ENCODE measurements around the gene CNGB1. TPM values are rescaled to one million over a fixed set of nuclear protein-coding genes. Genes with fewer than 3 reads are reported as not detected.
"Not testable (repeated sequence)": the region's sequence is repeated elsewhere in the genome, so short reads cannot be mapped to it uniquely, and the experiment has no call there.

Gene CNGB1
- total and polyA plus RNA-seq, 2 experiments from 2014 or later, result not detected

DNA sequence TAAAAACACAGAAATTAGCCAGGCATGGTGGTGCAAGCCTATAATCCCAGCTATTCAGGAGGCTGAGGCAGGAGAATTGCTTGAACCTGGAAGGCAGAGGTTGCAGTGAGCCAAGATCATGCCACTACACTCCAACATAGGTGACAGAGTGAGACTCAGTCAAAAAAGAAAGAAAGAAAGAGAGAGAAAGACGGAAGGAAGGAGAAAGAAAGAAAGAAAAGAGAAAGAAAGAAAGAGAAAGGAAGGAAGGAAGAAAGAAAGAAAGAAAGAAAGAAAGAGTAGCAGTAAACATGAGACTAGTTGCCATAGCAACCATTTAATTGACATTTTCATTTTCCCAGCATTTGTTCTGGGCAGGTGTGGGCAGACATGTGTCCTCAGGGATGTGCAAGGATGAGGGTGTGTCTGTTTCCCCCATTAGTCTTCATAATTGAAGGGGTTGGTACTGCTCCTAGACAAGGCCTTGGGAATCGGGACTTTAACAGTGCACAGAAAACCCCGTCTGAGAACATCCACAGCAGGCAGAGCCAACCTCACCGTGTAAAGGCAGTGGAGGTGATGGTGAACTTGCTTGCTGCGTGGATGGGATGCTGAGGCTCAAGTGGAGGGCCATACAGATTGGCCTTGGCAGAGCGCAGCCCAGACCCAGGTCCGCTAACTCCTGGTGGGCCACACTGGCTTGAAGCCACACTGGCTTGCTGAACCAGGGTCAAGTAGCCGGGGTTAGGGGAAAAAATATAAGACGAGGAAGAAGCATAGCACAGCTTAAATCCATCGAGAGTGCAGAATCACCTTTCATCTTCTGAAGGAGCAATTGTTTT is 133.4 kb downstream of the CNGB1 start:
- no peak overlapping the region for H3K4me3 ChIP-seq
- no peaks in the 10 kb centered on the region for H3K9me3 ChIP-seq (ENCODE audit: low read depth)
- H3K4me2 ChIP-seq, result no peak overlapping the region
- H4K20me1 ChIP-seq (ENCODE audit: insufficient read depth, poor library complexity, severe bottlenecking), result no peaks in the 10 kb centered on the region
- H3K9me2 ChIP-seq (replicated peaks; ENCODE audit: insufficient read depth), result no peaks in the 10 kb centered on the region
- DNase-seq (ENCODE audit: low spot score), result no peak
- no peaks in the 10 kb centered on the region for H3K36me3 ChIP-seq (replicated peaks; ENCODE audit: insufficient read depth, low read depth)
- TF ChIP-seq EZH2 (IDR thresholded peaks at IDR 0.05; ENCODE audit: borderline replicate concordance) (no peak), EZH2phosphoT487 (IDR thresholded peaks at IDR 0.05; ENCODE audit: low read depth, severe bottlenecking, unreplicated experiment) (no peak)
- TF ChIP-seq, protein P1, sequence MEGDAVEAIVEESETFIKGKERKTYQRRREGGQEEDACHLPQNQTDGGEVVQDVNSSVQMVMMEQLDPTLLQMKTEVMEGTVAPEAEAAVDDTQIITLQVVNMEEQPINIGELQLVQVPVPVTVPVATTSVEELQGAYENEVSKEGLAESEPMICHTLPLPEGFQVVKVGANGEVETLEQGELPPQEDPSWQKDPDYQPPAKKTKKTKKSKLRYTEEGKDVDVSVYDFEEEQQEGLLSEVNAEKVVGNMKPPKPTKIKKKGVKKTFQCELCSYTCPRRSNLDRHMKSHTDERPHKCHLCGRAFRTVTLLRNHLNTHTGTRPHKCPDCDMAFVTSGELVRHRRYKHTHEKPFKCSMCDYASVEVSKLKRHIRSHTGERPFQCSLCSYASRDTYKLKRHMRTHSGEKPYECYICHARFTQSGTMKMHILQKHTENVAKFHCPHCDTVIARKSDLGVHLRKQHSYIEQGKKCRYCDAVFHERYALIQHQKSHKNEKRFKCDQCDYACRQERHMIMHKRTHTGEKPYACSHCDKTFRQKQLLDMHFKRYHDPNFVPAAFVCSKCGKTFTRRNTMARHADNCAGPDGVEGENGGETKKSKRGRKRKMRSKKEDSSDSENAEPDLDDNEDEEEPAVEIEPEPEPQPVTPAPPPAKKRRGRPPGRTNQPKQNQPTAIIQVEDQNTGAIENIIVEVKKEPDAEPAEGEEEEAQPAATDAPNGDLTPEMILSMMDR (IDR thresholded peaks at IDR 0.05; ENCODE audit: poor library complexity), result no peak
- no peak overlapping the region for H2AFZ ChIP-seq
- H3K27me3 ChIP-seq, result no peaks in the 10 kb centered on the region
- no peaks in the 10 kb centered on the region for H3K79me2 ChIP-seq
- H3K27ac ChIP-seq, result no peak overlapping the region
- WGBS (ENCODE audit: low lambda C conversion rate, missing lambda C conversion rate), result 83% methylated on average over 10 of the region's 10 CpGs
- no peaks in the 10 kb centered on the region for H3K4me1 ChIP-seq (ENCODE audit: insufficient read depth)

DNA sequence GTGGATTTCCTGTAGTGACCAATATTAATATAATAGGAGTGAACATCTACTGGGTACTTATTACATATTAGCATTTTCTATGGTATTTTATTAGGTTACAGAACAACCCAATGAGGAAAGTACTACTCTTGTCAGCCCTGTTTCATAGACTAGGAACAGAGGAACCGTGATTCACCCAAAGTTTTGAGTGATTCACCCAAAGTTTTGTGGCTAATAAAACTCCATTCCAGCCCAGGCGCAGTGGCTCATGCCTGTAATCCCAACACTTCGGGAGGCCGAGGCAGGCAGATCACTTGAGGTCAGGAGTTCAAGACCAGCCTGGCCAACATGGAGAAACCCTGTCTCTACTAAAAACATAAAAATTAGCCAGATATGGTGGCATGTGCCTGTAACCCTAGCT is 135.5 kb downstream of the CNGB1 start:
- H3K9me2 ChIP-seq (replicated peaks; ENCODE audit: insufficient read depth); H2AFZ ChIP-seq; H3K4me2 ChIP-seq; H3K9me3 ChIP-seq (ENCODE audit: low read depth); H3K4me3 ChIP-seq; H3K27ac ChIP-seq; H3K4me1 ChIP-seq (ENCODE audit: insufficient read depth); H3K79me2 ChIP-seq; H3K27me3 ChIP-seq; H3K36me3 ChIP-seq (replicated peaks; ENCODE audit: insufficient read depth, low read depth); DNase-seq (ENCODE audit: low spot score); H4K20me1 ChIP-seq (ENCODE audit: insufficient read depth, poor library complexity, severe bottlenecking): not testable (repeated sequence)
- 98% methylated on average over 4 of the region's 4 CpGs for WGBS (ENCODE audit: low lambda C conversion rate, missing lambda C conversion rate)

DNA sequence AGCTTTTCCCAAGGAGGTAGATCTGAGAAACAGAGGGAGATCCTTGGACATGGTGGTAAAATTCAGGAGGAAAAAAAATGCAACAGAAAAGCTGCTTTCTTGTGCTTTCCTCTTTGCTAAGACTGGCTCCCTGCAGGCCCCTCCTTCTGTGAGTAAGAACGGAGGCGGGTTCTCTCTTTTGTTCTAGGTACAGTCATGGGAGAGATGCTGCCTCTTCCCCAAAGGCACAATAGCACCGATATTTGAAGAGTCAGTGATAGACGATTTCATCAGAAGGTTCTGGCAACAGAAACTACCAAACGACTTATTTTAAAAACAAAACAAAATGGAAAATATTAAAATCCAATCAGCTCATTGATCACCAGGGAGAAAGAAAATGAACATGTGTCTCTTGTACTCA is 136.0 kb downstream of the CNGB1 start:
- H4K20me1 ChIP-seq (ENCODE audit: insufficient read depth, poor library complexity, severe bottlenecking), result no peaks in the 10 kb centered on the region
- H3K4me1 ChIP-seq (ENCODE audit: insufficient read depth), result no peaks in the 10 kb centered on the region
- no peaks in the 10 kb centered on the region for H3K9me2 ChIP-seq (replicated peaks; ENCODE audit: insufficient read depth)
- H3K4me2 ChIP-seq, result no peak overlapping the region
- H2AFZ ChIP-seq, result no peak overlapping the region
- no peak for DNase-seq (ENCODE audit: low spot score)
- H3K36me3 ChIP-seq (replicated peaks; ENCODE audit: insufficient read depth, low read depth), result no peaks in the 10 kb centered on the region
- H3K27ac ChIP-seq, result no peak overlapping the region
- no peaks in the 10 kb centered on the region for H3K9me3 ChIP-seq (ENCODE audit: low read depth)
- H3K4me3 ChIP-seq, result no peak overlapping the region
- TF ChIP-seq, protein P1 (IDR thresholded peaks at IDR 0.05; ENCODE audit: poor library complexity), result no peak
- TF ChIP-seq EZH2phosphoT487 (IDR thresholded peaks at IDR 0.05; ENCODE audit: low read depth, severe bottlenecking, unreplicated experiment) (no peak), EZH2 (IDR thresholded peaks at IDR 0.05; ENCODE audit: borderline replicate concordance) (no peak)
- no peaks in the 10 kb centered on the region for H3K79me2 ChIP-seq
- H3K27me3 ChIP-seq, result no peaks in the 10 kb centered on the region
- WGBS (ENCODE audit: low lambda C conversion rate, missing lambda C conversion rate), result 62% methylated on average over 5 of the region's 5 CpGs

Other genes with a start within 250 kb of the CNGB1 start
- 8.9 and 12.3 TPM in 2 replicates for gene KATNB1, start 235.4 kb downstream of the CNGB1 start, total RNA-seq
- gene KATNB1, start 235.4 kb downstream of the CNGB1 start, polyA plus RNA-seq, result 15.3 and 19.0 TPM in 2 replicates
- 41.4 and 49.7 TPM in 2 replicates for gene KIFC3, start 168.6 kb downstream of the CNGB1 start, total RNA-seq
- gene KIFC3, start 168.6 kb downstream of the CNGB1 start, polyA plus RNA-seq, result 55.3 and 66.5 TPM in 2 replicates
- 4.0 and 5.3 TPM in 2 replicates for gene ZNF319, start 29.5 kb upstream of the CNGB1 start, total RNA-seq
- gene ZNF319, start 29.5 kb upstream of the CNGB1 start, polyA plus RNA-seq, result 5.2 and 8.3 TPM in 2 replicates
- gene USB1, start 30.3 kb upstream of the CNGB1 start, total RNA-seq, result 17.6 and 18.2 TPM in 2 replicates
- gene USB1, start 30.3 kb upstream of the CNGB1 start, polyA plus RNA-seq, result 45.3 and 47.7 TPM in 2 replicates
- 34.2 and 39.0 TPM in 2 replicates for gene MMP15, start 54.6 kb upstream of the CNGB1 start, total RNA-seq
- 56.1 and 63.4 TPM in 2 replicates for gene MMP15, start 54.6 kb upstream of the CNGB1 start, polyA plus RNA-seq
- 71.2 and 71.6 TPM in 2 replicates for gene CFAP20, start 158.3 kb upstream of the CNGB1 start, total RNA-seq
- gene CFAP20, start 158.3 kb upstream of the CNGB1 start, polyA plus RNA-seq, result 74.6 and 78.1 TPM in 2 replicates
- 51.5 and 58.0 TPM in 2 replicates for gene CSNK2A2, start 227.0 kb upstream of the CNGB1 start, total RNA-seq
- gene CSNK2A2, start 227.0 kb upstream of the CNGB1 start, polyA plus RNA-seq, result 21.7 and 23.4 TPM in 2 replicates